K562 (cell line): Measurements from ENCODE around the gene TSPAN32. TPM values are rescaled to one million over a fixed set of nuclear protein-coding genes. Genes with fewer than 3 reads are reported as not detected.

Source experiments
- ATF4 ChIP-seq: fragments of 450-650 bp; formaldehyde crosslinking; IDR thresholded peaks from 2 replicates; pipeline ENCODE4 v1.4.0; 2022; ENCODE audit warnings: mild to moderate bottlenecking, moderate library complexity
- CAMTA2 ChIP-seq: fragments of 250-450 bp; sonication (Bioruptor Pico); conservative IDR thresholded peaks from 2 replicates; pipeline ENCODE4 v1.5.1; 2022
- ELF2 ChIP-seq: fragments of 250-450 bp; sonication (Bioruptor Pico); IDR thresholded peaks from 2 replicates; pipeline ENCODE4 v1.5.0; 2021; ENCODE audit warnings: mild to moderate bottlenecking
- GABPB1 ChIP-seq: sonication (generic); formaldehyde crosslinking; IDR thresholded peaks from 2 replicates; pipeline ENCODE4 v1.8.0; 2022; ENCODE audit warnings: mild to moderate bottlenecking, missing genetic modification reagents
- HMGXB4 ChIP-seq: sonication (generic); formaldehyde crosslinking; IDR thresholded peaks from 2 replicates; pipeline ENCODE4 v1.8.1; 2023; ENCODE audit warnings: mild to moderate bottlenecking, missing genetic modification reagents
- MBD1 ChIP-seq: fragments of 250-450 bp; sonication (Bioruptor Pico); IDR thresholded peaks from 2 replicates; pipeline ENCODE4 v1.8.0; 2022; ENCODE audit warnings: inconsistent platforms
- MEF2A ChIP-seq: IDR thresholded peaks from 2 replicates; pipeline ENCODE4 v1.6.1; 2011; ENCODE audit warnings: low read depth, mild to moderate bottlenecking, low read length, moderate library complexity; ENCODE audit not compliant: control insufficient read depth
- MEF2D ChIP-seq: conservative IDR thresholded peaks from 2 replicates; pipeline ENCODE4 v1.6.1; 2016; ENCODE audit warnings: low read depth, missing genetic modification characterization, missing compliant biosample characterization
- RFX5 ChIP-seq: IDR thresholded peaks from 2 replicates; pipeline ENCODE4 v1.6.1; 2011; ENCODE audit warnings: low read depth, mild to moderate bottlenecking, improper control_type of control experiment, low read length
- SIRT6 ChIP-seq: IDR thresholded peaks from one replicate; pipeline ENCODE4 v1.6.1; 2012; ENCODE audit warnings: low read depth, mild to moderate bottlenecking, control low read depth, inconsistent platforms, low read length, moderate library complexity
- SMC3 ChIP-seq: conservative IDR thresholded peaks from 2 replicates; pipeline ENCODE4 v1.6.1; 2011; ENCODE audit warnings: low read depth, low read length, improper control_type of control experiment; ENCODE audit not compliant: insufficient read depth
- SNRNP70 ChIP-seq: fragments of 200-400 bp; formaldehyde crosslinking; optimal IDR thresholded peaks from 2 replicates; pipeline ENCODE3; 2017; ENCODE audit warnings: low read depth, low read length
- SREBF2 ChIP-seq: sonication (generic); formaldehyde crosslinking; IDR thresholded peaks from 2 replicates; pipeline ENCODE4 v1.4.0; 2020; ENCODE audit warnings: mild to moderate bottlenecking, missing genetic modification reagents
- TAF15 ChIP-seq: fragments of 200-400 bp; formaldehyde crosslinking; IDR thresholded peaks from 2 replicates; pipeline ENCODE4 v1.6.1; 2017; ENCODE audit warnings: mild to moderate bottlenecking, low read depth, low read length, moderate library complexity
- ZNF197 ChIP-seq: fragments of 200-800 bp; sonication (Bioruptor generic); IDR thresholded peaks from 2 replicates; pipeline ENCODE4 v1.6.1; 2016; ENCODE audit warnings: low read depth, missing genetic modification characterization, missing compliant biosample characterization
- ZNF212 ChIP-seq: fragments of 450-650 bp; formaldehyde crosslinking; IDR thresholded peaks from 2 replicates; pipeline ENCODE4 v1.4.0; 2020; ENCODE audit warnings: mild to moderate bottlenecking
- ZNF444 ChIP-seq: fragments of 250-450 bp; sonication (Bioruptor Pico); IDR thresholded peaks from 2 replicates; pipeline ENCODE4 v1.4.0; 2020; ENCODE audit warnings: mild to moderate bottlenecking, moderate library complexity
- polyA plus RNA-seq, 8 experiments: library from polyadenylated mRNA; depleted of rRNA in 4 of 8; stranded (reverse) in 5 of 8; unstranded in 3 of 8; fragments of >200 nt; fragmentation: Nextera tagmentation in 2 of 8; fragmentation: Illumina TruSeq in 1 of 8; extraction: Ambion mirVana in 2 of 8; extraction: Trizol in 1 of 8; gene quantifications; 2 replicates each; pipeline versions ENCODE4 v1.2.1 to v1.2.3, GENCODE V29; 2011 to 2014; ENCODE audit warnings: inconsistent platforms in 1 of 8, missing spikeins in 1 of 8
- total RNA-seq, 7 experiments: library from RNA; depleted of rRNA in 6 of 7; stranded (reverse); fragments of >200 nt in 6 of 7; fragmentation: Illumina TruSeq in 2 of 7; extraction: Trizol in 2 of 7; gene quantifications; 2 replicates each; pipeline versions ENCODE4 v1.2.1 to v1.2.3, GENCODE V29; 2011 to 2021; ENCODE audit warnings: low replicate concordance in 1 of 7
- TF ChIP-seq, protein P1 (sequence below): sonication (generic); formaldehyde crosslinking; IDR thresholded peaks from 2 replicates; pipeline ENCODE4 v1.8.0; 2022; ENCODE audit warnings: mild to moderate bottlenecking, missing genetic modification reagents
- TF ChIP-seq, protein P2 (sequence below), 2 experiments: fragments of 450-650 bp; IDR thresholded peaks; 2 replicates each; pipeline ENCODE4 v1.6.1; 2016
- TF ChIP-seq, protein P3 (sequence below): fragments of 250-450 bp; sonication (Bioruptor Pico); IDR thresholded peaks from 2 replicates; pipeline ENCODE4 v1.5.0; 2021

Gene TSPAN32
- total and polyA plus RNA-seq, 9 of the 15 experiments (the other 6 are each of a cell fraction or from before 2014, with no cell fraction given), result 0.21 to 7.3 (median 2.6) TPM

GRCh38 chr11:2303627-2304505, 2.1 kb downstream of the TSPAN32 start (continued):
- TF ChIP-seq MBD1 (no peak), MEF2D (tag) (no peak), ZNF212 (CRISPR knock-in tag) (no peak), SMC3 (no peak), GABPB1 (CRISPR knock-in tag) (peak; percentile 59; the same call in 1 of the 2 replicates), SIRT6 (no peak), ZNF444 (CRISPR knock-in tag) (no peak), TAF15 (no peak), MEF2A (peak; percentile 35; the same call in 1 of the 2 replicates), ZNF197 (CRISPR knock-in tag) (peak; percentile 83), ELF2 (CRISPR knock-in tag) (0 out of 2 replicates have a peak, but pooled peaks have one; percentile 32), HMGXB4 (no peak), SREBF2 (CRISPR knock-in tag) (no peak), SNRNP70 (no peak), ATF4 (CRISPR knock-in tag) (peak; percentile 59), CAMTA2 (CRISPR knock-in tag) (no peak), RFX5 (no peak)
- TF ChIP-seq, protein P1, sequence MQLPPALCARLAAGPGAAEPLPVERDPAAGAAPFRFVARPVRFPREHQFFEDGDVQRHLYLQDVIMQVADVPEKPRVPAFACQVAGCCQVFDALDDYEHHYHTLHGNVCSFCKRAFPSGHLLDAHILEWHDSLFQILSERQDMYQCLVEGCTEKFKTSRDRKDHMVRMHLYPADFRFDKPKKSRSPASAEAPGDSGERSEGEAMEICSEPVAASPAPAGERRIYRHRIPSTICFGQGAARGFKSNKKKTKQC (CRISPR knock-in tag), result no peak
- TF ChIP-seq, protein P2, sequence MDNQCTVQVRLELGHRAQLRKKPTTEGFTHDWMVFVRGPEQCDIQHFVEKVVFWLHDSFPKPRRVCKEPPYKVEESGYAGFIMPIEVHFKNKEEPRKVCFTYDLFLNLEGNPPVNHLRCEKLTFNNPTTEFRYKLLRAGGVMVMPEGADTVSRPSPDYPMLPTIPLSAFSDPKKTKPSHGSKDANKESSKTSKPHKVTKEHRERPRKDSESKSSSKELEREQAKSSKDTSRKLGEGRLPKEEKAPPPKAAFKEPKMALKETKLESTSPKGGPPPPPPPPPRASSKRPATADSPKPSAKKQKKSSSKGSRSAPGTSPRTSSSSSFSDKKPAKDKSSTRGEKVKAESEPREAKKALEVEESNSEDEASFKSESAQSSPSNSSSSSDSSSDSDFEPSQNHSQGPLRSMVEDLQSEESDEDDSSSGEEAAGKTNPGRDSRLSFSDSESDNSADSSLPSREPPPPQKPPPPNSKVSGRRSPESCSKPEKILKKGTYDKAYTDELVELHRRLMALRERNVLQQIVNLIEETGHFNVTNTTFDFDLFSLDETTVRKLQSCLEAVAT (IDR thresholded peaks at IDR 0.05), result no peak
- TF ChIP-seq, protein P3, sequence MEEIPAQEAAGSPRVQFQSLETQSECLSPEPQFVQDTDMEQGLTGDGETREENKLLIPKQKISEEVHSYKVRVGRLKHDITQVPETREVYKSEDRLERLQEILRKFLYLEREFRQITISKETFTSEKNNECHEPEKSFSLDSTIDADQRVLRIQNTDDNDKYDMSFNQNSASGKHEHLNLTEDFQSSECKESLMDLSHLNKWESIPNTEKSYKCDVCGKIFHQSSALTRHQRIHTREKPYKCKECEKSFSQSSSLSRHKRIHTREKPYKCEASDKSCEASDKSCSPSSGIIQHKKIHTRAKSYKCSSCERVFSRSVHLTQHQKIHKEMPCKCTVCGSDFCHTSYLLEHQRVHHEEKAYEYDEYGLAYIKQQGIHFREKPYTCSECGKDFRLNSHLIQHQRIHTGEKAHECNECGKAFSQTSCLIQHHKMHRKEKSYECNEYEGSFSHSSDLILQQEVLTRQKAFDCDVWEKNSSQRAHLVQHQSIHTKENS, result no peak
